A549 (cell line): ENCODE measurements around the gene COX4I2. TPM values are rescaled to one million over a fixed set of nuclear protein-coding genes. Genes with fewer than 3 reads are reported as not detected.

ENCODE experiments used
- ATAC-seq, 2 experiments: fragments of 200-7000 bp in 1 of 2; fragments of >200 bp in 1 of 2; cut with Nextera tagmentation in 1 of 2; cut with Tn5 transposase in 1 of 2; 3 replicates each; pipeline versions ENCODE4 v1.8.0 to v1.9.1; 2018 to 2020; ENCODE audit warnings: mild to moderate bottlenecking in 1 of 2, moderate library complexity in 1 of 2
- CTCF ChIA-PET: fragments of 300-600 bp; sonication (Branson Sonifier 250); formaldehyde crosslinking; extraction: SDS; loops from one replicate; lab custom pipeline; 2021; ENCODE audit warnings: antibody characterized with exemption, inconsistent platforms; lab: Yijun Ruan, JAX
- POLR2A ChIA-PET: fragments of 350-600 bp; formaldehyde crosslinking; extraction: SDS; loops from one replicate; lab custom pipeline; 2021; ENCODE audit warnings: antibody characterized with exemption, inconsistent platforms; lab: Yijun Ruan, JAX
- DNase-seq, 2 experiments: peaks; one replicate each; pipeline versions ENCODE4 v3.0.0 to v3.0.0-alpha.2; 2011 to 2016; ENCODE audit warnings: low read depth in 1 of 2, low spot score in 1 of 2
- FAIRE-seq: peaks from 2 replicates; lab custom pipeline; 2011; peaks lifted over from hg19 to GRCh38; lab: Jason Lieb, UNC
- H3K27ac ChIP-seq, 2 experiments: fragments of >200 bp; sonication (Bioruptor Twin); formaldehyde crosslinking; 3 replicates each; pipeline ENCODE4 v1.5.1; 2016 to 2017
- H3K4me1 ChIP-seq: fragments of >200 bp; sonication (Bioruptor Twin); formaldehyde crosslinking; 3 replicates; pipeline ENCODE4 v1.6.1; 2016
- H3K4me2 ChIP-seq: fragments of >200 bp; sonication (Bioruptor Twin); formaldehyde crosslinking; 3 replicates; pipeline ENCODE4 v1.6.1; 2016
- H3K4me3 ChIP-seq: fragments of >200 bp; sonication (Bioruptor Twin); formaldehyde crosslinking; 3 replicates; pipeline ENCODE4 v1.5.1; 2016
- H3K9me3 ChIP-seq: fragments of >200 bp; sonication (Bioruptor Twin); formaldehyde crosslinking; 3 replicates; pipeline ENCODE4 v1.6.1; 2016
- ATOH8 ChIP-seq: fragments of 250-450 bp; sonication (Bioruptor Pico); IDR thresholded peaks from 2 replicates; pipeline ENCODE4 v1.5.0; 2020; ENCODE audit warnings: low read depth, mild to moderate bottlenecking, moderate library complexity
- BCL3 ChIP-seq: fragments of >200 bp; sonication (Bioruptor Twin); formaldehyde crosslinking; IDR thresholded peaks from 3 replicates; pipeline ENCODE4 v1.6.1; 2016
- EHF ChIP-seq: fragments of 250-450 bp; sonication (Bioruptor Pico); IDR thresholded peaks from 2 replicates; pipeline ENCODE4 v1.5.0; 2020; ENCODE audit warnings: mild to moderate bottlenecking
- FOSB ChIP-seq: fragments of 250-450 bp; sonication (Bioruptor Pico); IDR thresholded peaks from 2 replicates; pipeline ENCODE4 v1.5.0; 2020; ENCODE audit warnings: mild to moderate bottlenecking, moderate library complexity
- FOXS1 ChIP-seq: fragments of 250-450 bp; sonication (Bioruptor Pico); IDR thresholded peaks from 2 replicates; pipeline ENCODE4 v1.5.0; 2020; ENCODE audit warnings: mild to moderate bottlenecking, moderate library complexity
- HDAC2 ChIP-seq: fragments of 200-600 bp; sonication (generic); IDR thresholded peaks from 2 replicates; pipeline ENCODE4 v1.6.1; 2016
- HEYL ChIP-seq: fragments of 250-450 bp; sonication (Bioruptor Pico); IDR thresholded peaks from 2 replicates; pipeline ENCODE4 v1.8.0; 2021; ENCODE audit warnings: mild to moderate bottlenecking, moderate library complexity
- HOXA7 ChIP-seq: fragments of 250-450 bp; sonication (Bioruptor Pico); IDR thresholded peaks from 2 replicates; pipeline ENCODE4 v1.5.0; 2020; ENCODE audit warnings: mild to moderate bottlenecking, moderate library complexity
- HOXB13 ChIP-seq: fragments of 250-450 bp; sonication (Bioruptor Pico); IDR thresholded peaks from 2 replicates; pipeline ENCODE4 v1.5.0; 2020; ENCODE audit warnings: low read depth, mild to moderate bottlenecking, moderate library complexity
- HOXB5 ChIP-seq: fragments of 250-450 bp; sonication (Bioruptor Pico); IDR thresholded peaks from 2 replicates; pipeline ENCODE4 v1.5.0; 2020; ENCODE audit warnings: mild to moderate bottlenecking, moderate library complexity
- JUNB ChIP-seq: fragments of >200 bp; sonication (Bioruptor Twin); formaldehyde crosslinking; IDR thresholded peaks from 2 replicates; pipeline ENCODE4 v1.6.1; 2016
- KDM1A ChIP-seq: fragments of 200-600 bp; sonication (generic); IDR thresholded peaks from 2 replicates; pipeline ENCODE4 v1.6.1; 2016; ENCODE audit warnings: low read depth, mild to moderate bottlenecking
- KDM5A ChIP-seq: fragments of 200-600 bp; sonication (generic); IDR thresholded peaks from 2 replicates; pipeline ENCODE4 v1.6.1; 2016; ENCODE audit warnings: antibody characterized with exemption, mild to moderate bottlenecking
- MAFK ChIP-seq: fragments of 450-650 bp; IDR thresholded peaks from 2 replicates; pipeline ENCODE4 v1.6.1; 2014; ENCODE audit not compliant: partially characterized antibody
- RARB ChIP-seq: fragments of 250-450 bp; sonication (Bioruptor Pico); IDR thresholded peaks from 2 replicates; pipeline ENCODE4 v1.8.0; 2021; ENCODE audit warnings: mild to moderate bottlenecking, moderate library complexity
- REST ChIP-seq: fragments of 200-600 bp; sonication (generic); IDR thresholded peaks from 2 replicates; pipeline ENCODE4 v1.6.1; 2016; ENCODE audit warnings: antibody characterized with exemption, mild to moderate bottlenecking, moderate library complexity
- SREBF2 ChIP-seq: fragments of 450-650 bp; IDR thresholded peaks from 2 replicates; pipeline ENCODE4 v1.6.1; 2014; ENCODE audit warnings: mild to moderate bottlenecking, moderate library complexity
- TFCP2L1 ChIP-seq: fragments of 250-450 bp; sonication (Bioruptor Pico); IDR thresholded peaks from 2 replicates; pipeline ENCODE4 v1.5.0; 2021; ENCODE audit warnings: mild to moderate bottlenecking
- TP53 ChIP-seq: fragments of 250-450 bp; sonication (Bioruptor Pico); IDR thresholded peaks from 2 replicates; pipeline ENCODE4 v1.5.0; 2021; ENCODE audit warnings: mild to moderate bottlenecking, moderate library complexity
- ZSCAN20 ChIP-seq: fragments of 250-450 bp; sonication (Bioruptor Pico); IDR thresholded peaks from 2 replicates; pipeline ENCODE4 v1.8.0; 2022; ENCODE audit warnings: mild to moderate bottlenecking, moderate library complexity
- WGBS: methylation state at CpG from one replicate; pipeline ENCODE4 v1.1.6; 2017; ENCODE audit errors: missing lambda C conversion rate; 5-methylcytosine and 5-hydroxymethylcytosine counted together
- polyA plus RNA-seq, 4 experiments: library from polyadenylated mRNA; depleted of rRNA in 3 of 4; stranded (reverse); fragments of >200 nt; fragmentation: RNase III in 1 of 4; extraction: RNeasy Plus Mini Kit Qiagen cat#74134 plus additional on column Dnase treatment in 1 of 4; gene quantifications; 2 replicates in 3 of 4; 3 replicates in 1 of 4; pipeline ENCODE4 v1.2.3, GENCODE V29; 2011 to 2017
- TF ChIP-seq, protein P1 (sequence below): fragments of >200 bp; sonication (Bioruptor Twin); formaldehyde crosslinking; IDR thresholded peaks from 3 replicates; pipeline ENCODE4 v1.5.1; 2016
- TF ChIP-seq, protein P2 (sequence below): fragments of 450-650 bp; IDR thresholded peaks from 2 replicates; pipeline ENCODE4 v1.6.1; 2014; ENCODE audit warnings: antibody characterized with exemption

The COX4I2 gene
- polyA plus RNA-seq, 2 of the 4 experiments (the other 2 are of a cell fraction), result not detected

DNA sequence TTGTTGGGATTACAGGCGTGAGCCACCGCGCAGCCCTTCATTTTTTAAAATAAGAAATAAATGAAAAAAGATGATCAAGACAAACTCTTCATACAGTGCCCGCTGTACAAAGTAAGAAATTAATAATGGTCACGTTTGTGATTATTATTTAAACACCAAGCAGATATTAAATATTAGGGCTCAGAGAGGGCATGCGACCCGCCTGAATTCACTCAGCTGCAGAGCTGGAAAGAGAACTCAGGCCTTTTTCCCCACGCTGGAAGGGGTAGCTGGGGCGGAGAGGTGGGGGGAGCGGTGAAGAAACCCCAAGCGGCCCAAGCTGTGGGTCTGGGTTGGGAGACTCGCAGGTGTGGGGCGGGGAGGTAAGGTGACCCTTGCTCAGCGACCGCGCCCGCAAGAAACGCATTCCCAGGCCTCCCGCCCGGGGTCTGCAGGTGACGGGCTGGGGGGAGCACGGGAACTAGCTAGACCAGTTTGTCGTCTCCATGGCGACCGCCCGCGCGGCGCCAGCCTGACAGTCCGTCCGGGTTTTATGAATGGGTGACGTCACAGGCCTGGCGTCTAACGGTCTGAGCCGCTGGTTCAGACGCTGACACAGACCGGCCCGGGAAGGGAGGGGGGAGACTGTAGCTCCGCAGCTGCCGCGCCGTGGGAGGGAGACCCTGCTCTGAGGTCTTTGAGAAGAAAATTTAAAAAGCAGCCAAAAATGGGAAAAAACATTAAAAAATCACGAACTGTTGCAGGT lies 33.7 kb upstream of the COX4I2 start (continued):
- no peak for TF ChIP-seq MAFK

DNA sequence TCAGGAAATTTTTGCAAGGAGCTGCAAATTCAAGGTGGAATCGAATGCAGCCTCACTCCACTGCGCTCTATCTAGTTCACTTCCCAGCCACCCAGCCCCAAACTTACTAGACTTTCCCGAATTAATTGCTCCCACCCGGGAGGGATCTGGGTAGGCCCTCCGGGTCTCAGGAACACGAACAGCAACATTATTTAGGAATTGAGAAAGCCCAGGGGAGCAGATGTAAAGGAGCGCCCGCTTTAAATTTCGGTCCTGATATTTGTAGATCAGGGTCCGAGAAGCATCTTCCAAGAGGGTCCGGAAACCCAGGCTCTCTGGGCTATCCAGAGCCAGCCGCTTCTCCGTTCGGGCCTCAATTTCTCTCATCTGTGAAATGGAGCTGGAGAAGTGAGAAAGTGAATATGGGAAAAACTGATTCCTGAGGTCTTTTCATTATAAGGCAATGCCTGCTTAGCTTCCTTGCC lies 33.1 kb upstream of the COX4I2 start:
- H3K4me2 ChIP-seq, result peak overlapping the region; percentile 94
- H3K27ac ChIP-seq, result peak overlapping the region; percentile 97 to 98
- POLR2A ChIA-PET, result interaction anchor here (0.6 to 8.1 kb wide), 23 partner anchors 8 to 621 kb away, joined by 3 to 265 read pairs (median 9); partner anchors contain the start of gene BCL2L1
- peaks cover 44% of the 10 kb centered on the region for H3K4me1 ChIP-seq
- ATAC-seq (peak in 1 of 2 experiments; percentile 0; a peak in 2 of 6 replicates), FAIRE-seq (no peak), DNase-seq (no peak)
- CTCF ChIA-PET, result interaction anchor here (1.2 to 25.0 kb wide), 8 partner anchors 9 to 119 kb away, joined by 4 to 966 read pairs (median 12); a partner anchor contains a TSS
- peak overlapping the region; percentile 93 for H3K4me3 ChIP-seq
- TF ChIP-seq JUNB, result no peak
- no peak; the same call in 1 of the 2 replicates for TF ChIP-seq REST
- TF ChIP-seq EHF, result peak; percentile 59
- peak; percentile 69; the same call in 1 of the 2 replicates for TF ChIP-seq HEYL
- TF ChIP-seq HOXB13 (CRISPR knock-in tag), result peak; percentile 82; the same call in 1 of the 2 replicates
- peak; percentile 45 for TF ChIP-seq HOXB5 (CRISPR knock-in tag)
- peak; percentile 88 for TF ChIP-seq HOXA7 (CRISPR knock-in tag)
- TF ChIP-seq SREBF2, result no peak; the same call in 1 of the 2 replicates
- TF ChIP-seq KDM1A, result peak; percentile 93; the same call in 1 of the 2 replicates
- TF ChIP-seq, protein P1, sequence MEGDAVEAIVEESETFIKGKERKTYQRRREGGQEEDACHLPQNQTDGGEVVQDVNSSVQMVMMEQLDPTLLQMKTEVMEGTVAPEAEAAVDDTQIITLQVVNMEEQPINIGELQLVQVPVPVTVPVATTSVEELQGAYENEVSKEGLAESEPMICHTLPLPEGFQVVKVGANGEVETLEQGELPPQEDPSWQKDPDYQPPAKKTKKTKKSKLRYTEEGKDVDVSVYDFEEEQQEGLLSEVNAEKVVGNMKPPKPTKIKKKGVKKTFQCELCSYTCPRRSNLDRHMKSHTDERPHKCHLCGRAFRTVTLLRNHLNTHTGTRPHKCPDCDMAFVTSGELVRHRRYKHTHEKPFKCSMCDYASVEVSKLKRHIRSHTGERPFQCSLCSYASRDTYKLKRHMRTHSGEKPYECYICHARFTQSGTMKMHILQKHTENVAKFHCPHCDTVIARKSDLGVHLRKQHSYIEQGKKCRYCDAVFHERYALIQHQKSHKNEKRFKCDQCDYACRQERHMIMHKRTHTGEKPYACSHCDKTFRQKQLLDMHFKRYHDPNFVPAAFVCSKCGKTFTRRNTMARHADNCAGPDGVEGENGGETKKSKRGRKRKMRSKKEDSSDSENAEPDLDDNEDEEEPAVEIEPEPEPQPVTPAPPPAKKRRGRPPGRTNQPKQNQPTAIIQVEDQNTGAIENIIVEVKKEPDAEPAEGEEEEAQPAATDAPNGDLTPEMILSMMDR, result no peak
- peak; percentile 59; the same call in 1 of the 2 replicates for TF ChIP-seq HDAC2
- TF ChIP-seq ATOH8 (CRISPR knock-in tag), result 0 out of 2 replicates have a peak, but pooled peaks have one; percentile 10
- TF ChIP-seq RARB (CRISPR knock-in tag), result peak; percentile 91
- TF ChIP-seq ZSCAN20, result peak; percentile 74; the same call in 1 of the 2 replicates
- no peak for TF ChIP-seq KDM5A
- peak; percentile 94 for TF ChIP-seq FOSB
- TF ChIP-seq BCL3, result no peak
- TF ChIP-seq, protein P2, sequence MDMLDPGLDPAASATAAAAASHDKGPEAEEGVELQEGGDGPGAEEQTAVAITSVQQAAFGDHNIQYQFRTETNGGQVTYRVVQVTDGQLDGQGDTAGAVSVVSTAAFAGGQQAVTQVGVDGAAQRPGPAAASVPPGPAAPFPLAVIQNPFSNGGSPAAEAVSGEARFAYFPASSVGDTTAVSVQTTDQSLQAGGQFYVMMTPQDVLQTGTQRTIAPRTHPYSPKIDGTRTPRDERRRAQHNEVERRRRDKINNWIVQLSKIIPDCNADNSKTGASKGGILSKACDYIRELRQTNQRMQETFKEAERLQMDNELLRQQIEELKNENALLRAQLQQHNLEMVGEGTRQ, result no peak
- TF ChIP-seq TFCP2L1 (CRISPR knock-in tag), result peak; percentile 97
- no peak for TF ChIP-seq FOXS1 (CRISPR knock-in tag)
- peak; percentile 97 for TF ChIP-seq TP53 (CRISPR knock-in tag)
- 2% methylated on average over 14 of the region's 14 CpGs for WGBS
- H3K9me3 ChIP-seq, result no peaks in the 10 kb centered on the region
